ENCODE results near the gene CREBRF.
"Not testable (repeated sequence)": the region's sequence is repeated elsewhere in the genome, so short reads cannot be mapped to it uniquely, and the experiment has no call there.

The CREBRF gene

GRCh38 chr5:173035904-173036707, 20.0 kb upstream of the CREBRF start:
- no peak for DNase-seq

GRCh38 chr5:173039188-173039587, 17.0 kb upstream of the CREBRF start:
- DNase-seq, result no peak

DNA sequence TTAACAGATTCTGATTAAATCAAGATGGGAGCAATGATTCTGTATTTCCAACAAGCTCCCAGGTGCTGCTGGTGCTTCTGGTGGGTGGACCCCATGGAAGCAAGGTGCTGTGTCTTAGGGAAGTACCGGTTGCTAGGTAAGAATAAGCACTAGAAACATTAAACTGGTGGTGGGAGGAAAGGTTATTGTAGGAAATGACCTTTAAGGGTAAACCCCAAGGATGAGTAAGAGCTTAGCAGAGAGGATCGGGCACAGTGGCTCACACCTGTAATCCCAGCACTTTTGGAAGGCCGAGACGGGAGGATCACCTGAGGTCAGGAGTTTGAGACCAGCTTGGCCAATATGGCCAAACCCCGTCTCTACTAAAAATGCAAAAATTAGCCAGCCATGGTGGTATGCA, 16.2 kb upstream of the CREBRF start:
- DNase-seq, result no peak

DNA sequence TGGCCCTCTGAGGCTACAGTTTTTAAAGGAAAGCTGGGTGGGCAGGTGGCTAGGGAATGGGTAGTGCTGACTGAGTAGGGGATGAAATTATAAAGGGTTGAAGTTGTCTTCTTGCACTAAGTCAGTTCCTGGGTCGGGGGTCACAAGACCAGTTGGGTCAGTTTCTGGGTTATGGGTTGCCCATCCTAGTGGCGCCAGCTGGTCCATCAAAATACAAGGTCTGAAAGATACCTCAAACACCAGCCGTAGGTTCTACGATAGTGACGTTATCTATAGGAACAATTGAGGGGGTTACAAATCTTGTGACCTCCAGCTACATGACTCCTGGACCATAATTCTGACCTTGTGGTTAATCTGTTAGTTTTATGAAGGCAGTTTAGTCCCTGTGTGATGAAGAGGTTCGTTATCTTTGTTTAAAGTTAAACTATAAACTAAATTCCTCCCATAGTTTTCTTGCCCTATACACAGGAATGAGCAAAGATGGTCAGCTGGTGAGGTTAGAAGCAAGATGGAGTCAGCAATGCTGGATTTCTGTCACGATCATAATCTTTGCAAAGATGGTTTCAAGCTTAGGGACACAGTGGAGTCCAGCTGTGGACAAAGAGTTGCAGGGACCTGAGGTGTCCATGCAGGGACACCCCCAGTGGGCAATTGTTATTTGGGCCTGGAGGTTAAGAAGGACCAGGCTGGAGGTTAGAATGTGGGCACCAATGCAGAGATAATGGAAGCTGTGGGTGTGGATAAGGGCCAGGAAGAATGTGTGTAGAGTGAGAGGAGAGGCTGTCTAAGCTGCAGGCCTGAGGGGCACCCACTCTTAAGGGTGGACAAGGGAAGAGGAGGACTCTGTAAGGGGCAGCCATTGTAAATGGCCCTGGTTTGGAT, 14.0 kb upstream of the CREBRF start:
- DNase-seq, result no peak

DNA sequence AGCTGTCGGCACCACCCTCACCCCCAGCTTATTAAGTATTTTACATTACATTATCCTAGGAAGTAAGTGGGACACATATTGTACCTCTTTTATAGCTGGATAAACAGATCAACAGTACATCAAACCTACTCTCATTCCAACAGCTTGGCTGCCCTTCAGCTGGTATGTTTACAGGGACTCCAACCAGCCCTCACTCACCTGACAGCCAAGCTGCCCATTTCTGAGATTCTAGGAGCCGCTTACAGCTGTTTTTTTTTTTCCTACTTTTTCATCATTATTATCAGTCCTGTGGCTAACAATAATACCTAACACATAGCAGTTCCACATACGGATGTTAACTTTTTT, 13.4 kb upstream of the CREBRF start:
- no peak for DNase-seq

GRCh38 chr5:173045474-173045873, 10.7 kb upstream of the CREBRF start:
- DNase-seq, result no peak

GRCh38 chr5:173047096-173047837, 8.9 kb upstream of the CREBRF start:
- not testable (repeated sequence) for DNase-seq

- DNase-seq, result no peak
Measured at GRCh38 chr5:173047838-173048105, 8.4 kb upstream of the CREBRF start.

GRCh38 chr5:173050791-173051190, 5.4 kb upstream of the CREBRF start:
- no peak for DNase-seq

DNA sequence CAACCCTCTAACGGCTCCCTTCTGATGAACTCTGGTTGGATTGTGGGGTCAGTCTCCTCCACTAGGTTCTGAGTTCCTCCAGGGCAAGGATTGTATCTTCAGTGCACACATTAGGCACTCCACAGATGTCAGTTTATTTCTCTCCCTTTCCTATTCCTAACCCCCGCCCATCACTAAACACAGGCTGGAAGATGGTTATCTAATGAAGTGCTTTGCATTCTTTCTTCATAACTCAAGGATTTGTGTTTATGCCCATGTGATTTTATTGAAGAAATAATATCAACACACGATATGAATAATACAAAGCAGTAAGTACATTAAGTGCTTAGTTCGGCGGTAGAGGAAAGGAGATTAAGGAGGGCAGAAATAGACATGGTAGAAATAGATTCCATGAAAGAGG, 4.4 kb upstream of the CREBRF start:
- no peak for DNase-seq

GRCh38 chr5:173053041-173053440, 3.1 kb upstream of the CREBRF start:
- no peak for DNase-seq

- DNase-seq, result no peak
Measured at GRCh38 chr5:173055042-173055721, 970 bp upstream of the CREBRF start.

DNA sequence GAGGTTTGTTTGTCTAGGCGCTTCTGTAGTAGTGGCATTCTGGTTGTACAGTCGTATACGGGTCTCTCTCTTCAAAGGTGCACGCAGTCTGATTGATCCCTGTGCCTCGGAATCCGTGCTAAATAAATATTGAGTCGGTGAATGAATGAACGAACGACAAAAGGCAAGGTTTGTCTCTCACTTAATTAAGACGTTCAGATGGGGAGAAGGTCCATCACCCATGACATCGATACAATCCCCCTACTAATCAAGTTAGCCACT, 500 bp upstream of the CREBRF start:
- DNase-seq, result no peak

GRCh38 chr5:173056783-173057061, 570 bp downstream of the CREBRF start:
- DNase-seq, result no peak

- DNase-seq, result peak; percentile 73
Measured at GRCh38 chr5:173057062-173057924, 1.1 kb downstream of the CREBRF start.

DNA sequence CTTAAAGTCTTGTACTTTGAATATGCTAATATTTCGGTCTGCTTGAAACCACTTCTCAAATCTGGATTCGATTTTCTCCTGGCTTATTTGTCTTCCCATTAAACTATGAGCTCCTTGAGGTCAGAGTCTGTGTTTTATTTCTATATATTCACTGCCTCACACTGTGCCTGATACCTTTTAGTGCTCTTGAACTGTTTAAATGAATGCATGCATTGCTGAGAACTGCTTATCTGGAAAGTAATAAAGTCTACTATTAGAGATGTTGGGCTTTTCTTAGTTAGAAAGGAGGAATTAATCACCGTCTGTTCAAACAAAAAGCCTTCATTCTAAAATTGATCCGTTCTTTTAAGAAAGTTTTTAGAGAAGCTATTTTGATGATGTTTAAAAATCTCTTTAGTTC, 6.0 kb downstream of the CREBRF start:
- no peak for DNase-seq

DNA sequence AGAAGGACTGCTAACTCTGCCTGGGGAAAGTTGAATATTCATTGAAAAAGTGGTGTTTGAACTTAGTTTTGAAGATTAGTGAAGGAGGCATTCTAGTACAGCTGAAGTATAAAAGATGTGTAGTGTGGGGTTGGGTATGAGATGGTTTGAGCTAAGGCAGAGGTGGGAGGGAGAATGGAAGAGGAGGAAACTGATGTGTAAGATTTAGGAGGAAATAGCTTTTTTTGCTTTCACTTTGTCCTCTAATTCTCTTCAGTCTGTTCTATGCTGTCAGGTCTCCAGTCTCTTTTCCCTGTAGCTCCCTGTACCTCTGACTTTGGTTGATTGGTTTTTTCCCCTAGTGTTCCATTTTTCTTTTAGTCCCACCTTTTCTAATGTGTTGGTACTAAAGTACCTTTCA, 9.0 kb downstream of the CREBRF start:
- DNase-seq, result no peak

DNA sequence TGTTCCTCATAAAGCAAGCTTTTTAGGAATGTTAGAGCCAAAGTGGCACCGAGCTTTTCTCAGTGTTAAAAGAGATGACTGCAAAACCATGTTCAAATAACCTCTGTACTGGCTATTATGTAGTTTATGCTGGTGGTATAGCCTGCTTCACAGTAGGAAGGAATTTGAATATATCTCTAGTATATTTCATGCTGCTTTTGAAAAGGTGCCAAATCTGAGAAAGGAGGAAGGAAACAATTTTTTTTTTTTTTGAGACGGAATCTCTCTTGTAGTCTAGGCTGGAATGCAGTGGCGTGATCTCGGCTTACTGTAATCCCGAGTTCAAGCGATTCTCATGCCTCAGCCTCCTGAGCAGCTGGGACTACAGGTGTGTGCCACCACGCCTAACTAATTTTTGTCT, 13.5 kb downstream of the CREBRF start:
- no peak for DNase-seq

- no peak for DNase-seq
Measured at GRCh38 chr5:173075137-173075843, 19.1 kb downstream of the CREBRF start.

GRCh38 chr5:173075970-173076369, 19.8 kb downstream of the CREBRF start:
- DNase-seq, result no peak

- not testable (repeated sequence) for DNase-seq
Measured at GRCh38 chr5:173076471-173076870, 20.3 kb downstream of the CREBRF start.

DNA sequence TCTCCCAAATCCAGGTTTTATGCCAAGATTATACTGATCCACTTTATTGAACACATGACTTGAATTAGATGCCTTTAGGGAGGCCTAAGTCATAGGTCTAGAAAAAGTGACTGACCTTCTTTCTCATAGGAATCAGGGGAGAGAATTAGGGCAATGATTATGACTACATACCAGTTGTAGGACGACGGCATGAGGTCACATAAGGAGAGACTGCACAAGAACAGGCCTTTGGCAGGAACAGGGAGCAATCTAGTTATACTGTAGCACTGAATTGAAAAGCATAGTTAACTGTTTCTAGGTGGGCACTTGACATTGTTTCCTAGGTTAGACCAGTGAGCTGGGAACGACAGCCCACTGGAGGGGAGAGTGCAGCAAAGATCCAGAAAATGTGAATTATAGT, 22.7 kb downstream of the CREBRF start:
- DNase-seq, result no peak
